H1 (cell line): ENCODE results near the gene GMPPA. TPM values are rescaled to one million over a fixed set of nuclear protein-coding genes. Genes with fewer than 3 reads are reported as not detected.

Experiments used
- CTCF ChIA-PET: fragments of 300-600 bp; sonication (Branson Sonifier 250); formaldehyde crosslinking; loops from one replicate; lab custom pipeline; 2021; ENCODE audit not compliant: partially characterized antibody; lab: Charles Lee
- POLR2A ChIA-PET: fragments of 300-600 bp; sonication (Branson Sonifier 250); formaldehyde crosslinking; loops from one replicate; lab custom pipeline; 2021; ENCODE audit warnings: inconsistent platforms; ENCODE audit not compliant: partially characterized antibody; lab: Charles Lee
- DNase-seq, 2 experiments: peaks; one replicate each; pipeline versions ENCODE4 v3.0.0 to v3.0.0-alpha.2; 2010 to 2022; ENCODE audit warnings: low spot score in 2 of 2, low read depth in 1 of 2, mixed read lengths in 1 of 2
- FAIRE-seq: peaks from 2 replicates; lab custom pipeline; 2011; peaks lifted over from hg19 to GRCh38; lab: Jason Lieb, UNC
- H2AFZ ChIP-seq: 2 replicates; pipeline ENCODE4 v1.8.1; 2012; ENCODE audit warnings: low read length, inconsistent platforms
- H2AK5ac ChIP-seq: 2 replicates; pipeline ENCODE4 v1.6.1; 2013; ENCODE audit warnings: low read depth, low read length
- H2BK120ac ChIP-seq: replicated peaks from 2 replicates; pipeline ENCODE3; 2013; ENCODE audit warnings: low read depth, low read length, inconsistent platforms
- H2BK12ac ChIP-seq: 2 replicates; pipeline ENCODE4 v1.6.1; 2013; ENCODE audit warnings: low read depth, low read length
- H2BK15ac ChIP-seq: 2 replicates; pipeline ENCODE4 v1.6.1; 2013; ENCODE audit warnings: low read length
- H2BK20ac ChIP-seq: 2 replicates; pipeline ENCODE4 v1.6.1; 2013; ENCODE audit warnings: low read length
- H2BK5ac ChIP-seq: 2 replicates; pipeline ENCODE4 v1.6.1; 2013; ENCODE audit warnings: low read depth, low read length
- H3K14ac ChIP-seq: 2 replicates; pipeline ENCODE4 v1.6.1; 2013; ENCODE audit warnings: inconsistent platforms; ENCODE audit not compliant: insufficient read length
- H3K18ac ChIP-seq: 2 replicates; pipeline ENCODE4 v1.6.1; 2013; ENCODE audit warnings: low read length; ENCODE audit errors: extremely low read depth
- H3K23ac ChIP-seq: 2 replicates; pipeline ENCODE4 v1.6.1; 2013; ENCODE audit warnings: inconsistent platforms; ENCODE audit not compliant: insufficient read length
- H3K23me2 ChIP-seq: 2 replicates; pipeline ENCODE4 v1.6.1; 2013; ENCODE audit warnings: low read depth, low read length
- H3K27ac ChIP-seq: 2 replicates; pipeline ENCODE4 v1.6.1; 2011; ENCODE audit warnings: low read depth, low read length, inconsistent platforms
- H3K27me3 ChIP-seq, 4 experiments: replicated peaks in 1 of 4; 1 replicate in 1 of 4; 2 replicates in 3 of 4; pipeline versions ENCODE4 v1.6.1 to v1.8.1; 2011 to 2013; ENCODE audit warnings: low read length in 3 of 4, mild to moderate bottlenecking in 3 of 4, inconsistent platforms in 2 of 4, mixed read lengths in 2 of 4, moderate library complexity in 1 of 4; ENCODE audit not compliant: control insufficient read depth in 3 of 4, insufficient read depth in 3 of 4; ENCODE audit errors: extremely low read depth in 1 of 4
- H3K36me3 ChIP-seq, 4 experiments: 2 replicates each; pipeline versions ENCODE4 v1.6.1 to v1.8.1; 2011 to 2013; ENCODE audit warnings: mild to moderate bottlenecking in 4 of 4, low read length in 3 of 4, moderate library complexity in 2 of 4, control low read depth in 1 of 4, inconsistent platforms in 1 of 4; ENCODE audit not compliant: insufficient read depth in 4 of 4, control insufficient read depth in 2 of 4
- H3K4ac ChIP-seq: replicated peaks from 2 replicates; pipeline ENCODE3; 2013; ENCODE audit warnings: low read length, low read depth, mixed read lengths, inconsistent platforms; ENCODE audit not compliant: insufficient read length
- H3K4me1 ChIP-seq, 4 experiments: replicated peaks in 1 of 4; 1 replicate in 1 of 4; 2 replicates in 3 of 4; pipeline versions ENCODE4 v1.6.1 to v1.8.1; 2011 to 2013; ENCODE audit warnings: low read length in 3 of 4, inconsistent platforms in 2 of 4, mixed read lengths in 1 of 4; ENCODE audit not compliant: insufficient read depth in 4 of 4, control insufficient read depth in 3 of 4
- H3K4me2 ChIP-seq, 2 experiments: 2 replicates each; pipeline versions ENCODE4 v1.6.1 to v1.8.1; 2011 to 2013; ENCODE audit warnings: low read depth in 2 of 2, low read length in 2 of 2, control low read depth in 1 of 2, inconsistent platforms in 1 of 2, mild to moderate bottlenecking in 1 of 2; ENCODE audit not compliant: insufficient read depth in 1 of 2
- H3K4me3 ChIP-seq, 4 experiments: fragments of 200-600, 300-600 bp in 1 of 4; sonication (generic), shearing (Covaris generic), sonication (Bioruptor Twin) in 1 of 4; 2 replicates each; pipeline versions ENCODE4 v1.5.1 to v1.8.1; 2011 to 2016; ENCODE audit warnings: low read length in 4 of 4, low read depth in 3 of 4, control low read depth in 2 of 4, inconsistent platforms in 2 of 4, mild to moderate bottlenecking in 2 of 4, mixed read lengths in 1 of 4, moderate library complexity in 1 of 4; ENCODE audit not compliant: insufficient read depth in 2 of 4; ENCODE audit errors: extremely low read depth in 1 of 4
- H3K56ac ChIP-seq: replicated peaks from 2 replicates; pipeline ENCODE3; 2013; ENCODE audit warnings: low read depth, mild to moderate bottlenecking, mixed read lengths, low read length, inconsistent platforms; ENCODE audit not compliant: insufficient read length
- H3K79me1 ChIP-seq: 2 replicates; pipeline ENCODE4 v1.6.1; 2013; ENCODE audit warnings: low read depth, low read length, control low read depth
- H3K79me2 ChIP-seq, 2 experiments: 2 replicates each; pipeline versions ENCODE4 v1.6.1 to v1.8.1; 2012 to 2013; ENCODE audit warnings: low read length in 2 of 2, mild to moderate bottlenecking in 2 of 2, inconsistent platforms in 1 of 2; ENCODE audit not compliant: insufficient read depth in 2 of 2, control insufficient read depth in 1 of 2
- H3K9ac ChIP-seq, 4 experiments: replicated peaks in 1 of 4; 1 replicate in 1 of 4; 2 replicates in 3 of 4; pipeline versions ENCODE4 v1.6.1 to v1.8.1; 2011 to 2013; ENCODE audit warnings: low read depth in 3 of 4, low read length in 3 of 4, control low read depth in 2 of 4, mild to moderate bottlenecking in 2 of 4, moderate library complexity in 2 of 4, inconsistent platforms in 1 of 4; ENCODE audit errors: extremely low read depth in 1 of 4
- H3K9me3 ChIP-seq, 2 experiments: 2 replicates each; pipeline versions ENCODE4 v1.6.1 to v1.8.1; 2012 to 2013; ENCODE audit warnings: mild to moderate bottlenecking in 2 of 2, moderate library complexity in 2 of 2, control low read depth in 1 of 2, inconsistent platforms in 1 of 2, low read depth in 1 of 2, low read length in 1 of 2, mixed read lengths in 1 of 2; ENCODE audit not compliant: insufficient read depth in 2 of 2
- H4K20me1 ChIP-seq, 2 experiments: replicated peaks in 1 of 2; 2 replicates each; pipeline versions ENCODE3 to v1.8.1; 2011 to 2013; ENCODE audit warnings: inconsistent platforms in 2 of 2, low read length in 2 of 2, mild to moderate bottlenecking in 1 of 2; ENCODE audit not compliant: insufficient read depth in 2 of 2, control insufficient read depth in 1 of 2
- H4K5ac ChIP-seq: 2 replicates; pipeline ENCODE4 v1.6.1; 2013; ENCODE audit warnings: low read length, low read depth, mixed read lengths, inconsistent platforms; ENCODE audit not compliant: insufficient read length
- H4K8ac ChIP-seq: 2 replicates; pipeline ENCODE4 v1.8.0; 2013; ENCODE audit warnings: mild to moderate bottlenecking, moderate library complexity, low read length, inconsistent platforms; ENCODE audit not compliant: insufficient read depth; ENCODE audit errors: extremely low read depth
- H4K91ac ChIP-seq: replicated peaks from 2 replicates; pipeline ENCODE3; 2013; ENCODE audit warnings: low read length, mixed read lengths, inconsistent platforms; ENCODE audit not compliant: insufficient read length
- EZH2 ChIP-seq: fragments of 200-600 bp; sonication (generic); IDR thresholded peaks from 2 replicates; pipeline ENCODE4 v1.7.1; 2012; ENCODE audit warnings: low read depth, mild to moderate bottlenecking, moderate library complexity, low read length, inconsistent platforms; ENCODE audit not compliant: severe bottlenecking
- RNF2 ChIP-seq: fragments of 200-900, 300-1000 bp; sonication (generic); IDR thresholded peaks from 2 replicates; pipeline ENCODE4 v1.7.1; 2016; ENCODE audit warnings: borderline replicate concordance, low read depth, mild to moderate bottlenecking, antibody characterized with exemption, low read length; ENCODE audit not compliant: poor library complexity, severe bottlenecking; ENCODE audit errors: missing control alignments
- SP1 ChIP-seq: IDR thresholded peaks from 2 replicates; pipeline ENCODE4 v1.6.1; 2011; ENCODE audit warnings: low read depth, low read length
- WGBS, 2 experiments: shearing (Covaris generic) in 1 of 2; methylation state at CpG; one replicate each; pipeline versions ENCODE4 v1.1.6 to v1.1.7; 2013 to 2015; ENCODE audit warnings: low lambda C conversion rate in 2 of 2, mixed read lengths in 2 of 2, inconsistent platforms in 1 of 2, low coverage in 1 of 2, missing lambda C conversion rate in 1 of 2; ENCODE audit not compliant: insufficient replicate concordance in 2 of 2, insufficient coverage in 1 of 2, insufficient read length in 1 of 2; ENCODE audit errors: extremely low coverage in 1 of 2, missing lambda C conversion rate in 1 of 2; 5-methylcytosine and 5-hydroxymethylcytosine counted together
- polyA plus RNA-seq, 7 experiments: library from polyadenylated mRNA; depleted of rRNA in 3 of 7; stranded (reverse) in 5 of 7; unstranded in 2 of 7; fragments of >200 nt in 5 of 7; fragments of 200-250 nt in 2 of 7; gene quantifications; 1 replicate in 5 of 7; 2 replicates in 1 of 7; 4 replicates in 1 of 7; pipeline versions ENCODE4 v1.2.1 to v1.2.3, GENCODE V29; 2011 to 2013; ENCODE audit warnings: missing spikeins in 2 of 7, mixed read lengths in 2 of 7
- total RNA-seq: library from RNA; stranded (reverse); fragmentation: NEBNext Ultra II Directional; extraction: Animal tissue kit (Norgen Biotek cat#: 25700); gene quantifications from 2 replicates; pipeline ENCODE4 v1.2.1, GENCODE V29; 2021

GMPPA gene
- total and polyA plus RNA-seq, 2 of the 8 experiments (the other 6 are each of a cell fraction or from before 2014, with no cell fraction given), result 34.3 to 98.8 TPM

DNA sequence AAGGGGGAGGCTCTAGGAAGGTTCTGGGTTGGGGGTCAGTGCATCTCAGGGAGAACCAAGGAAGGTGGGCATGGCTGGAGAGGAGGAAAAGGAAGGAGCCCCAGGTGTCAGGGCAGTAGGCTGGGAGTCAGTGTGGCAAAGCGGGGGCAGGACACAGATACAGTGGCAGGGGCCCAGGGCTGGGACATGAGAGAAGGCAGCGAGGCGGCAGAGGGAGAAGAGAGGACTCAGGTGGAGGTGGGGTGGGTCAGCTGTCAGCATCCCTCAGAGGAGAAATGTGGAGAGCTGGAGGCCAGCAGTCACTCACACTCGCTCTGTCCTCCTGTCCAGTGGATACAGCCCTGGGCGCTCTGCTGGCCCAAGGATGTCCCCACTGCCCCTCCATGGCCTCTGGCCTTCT, 5.6 kb upstream of the GMPPA start:
- WGBS, 2 experiments, result 89% methylated on average over 5 of the region's 5 CpGs; no CpG with 5 or more reads in 1 of the 2 experiments
- Histone ChIP-seq H3K27me3 (peaks cover 20 to 46% (median 33%) of the 10 kb centered on the region in 4 experiments), H3K79me2 (no peaks in the 10 kb centered on the region), H3K4me1 (peaks cover 0 to 32% (median 22%) of the 10 kb centered on the region in 4 experiments; a peak in 6 of 7 replicates), H3K14ac (no peak overlapping the region), H2AK5ac (no peak overlapping the region), H3K9ac (no peak overlapping the region), H4K5ac (no peak overlapping the region), H4K20me1 (no peaks in the 10 kb centered on the region), H3K79me1 (no peaks in the 10 kb centered on the region), H3K4me3 (no peak overlapping the region), H2BK20ac (no peak overlapping the region), H2BK120ac (no peak overlapping the region), H3K56ac (no peak overlapping the region), H3K36me3 (no peaks in the 10 kb centered on the region), H3K27ac (no peak overlapping the region), H2BK12ac (no peak overlapping the region), H2BK15ac (peak overlapping the region; percentile 8; the same call in 1 of the 2 replicates), H4K91ac (no peak overlapping the region), H3K4me2 (no peak overlapping the region), H4K8ac (no peak overlapping the region), H2AFZ (no peak overlapping the region), H3K23me2 (peaks cover 15% of the 10 kb centered on the region), H3K23ac (no peak overlapping the region), H3K18ac (no peak overlapping the region), H2BK5ac (no peak overlapping the region), H3K4ac (no peak overlapping the region), H3K9me3 (no peaks in the 10 kb centered on the region)
- CTCF ChIA-PET, result interaction anchor here (0.6 to 113.1 kb wide), 9 partner anchors 4 to 946 kb away, joined by 3 to 7248 read pairs (median 6); partner anchors contain the start of genes ASIC4, CHPF, DES and GMPPA
- POLR2A ChIA-PET, result interaction anchor here (0.8 to 19.9 kb wide), 9 partner anchors 9 to 37 kb away, joined by 3 to 216 read pairs (median 9); partner anchors contain the start of gene ASIC4
- no peak for DNase-seq
- no peak for FAIRE-seq
- TF ChIP-seq SP1, result no peak
- TF ChIP-seq EZH2, result no peak
- peak; percentile 41 for TF ChIP-seq RNF2
